Superior temporal gyrus (tissue), 1 donor: Measurements from ENCODE around the gene KBTBD13.
"Not testable (repeated sequence)": the region's sequence is repeated elsewhere in the genome, so short reads cannot be mapped to it uniquely, and the experiment has no call there.

Experiments used
- DNase-seq: peaks from one replicate; pipeline ENCODE4 v3.0.0-alpha.2; 2016; ENCODE audit errors: extremely low spot score

Gene KBTBD13

GRCh38 chr15:65088643-65089021 is 12.1 kb downstream of the KBTBD13 start:
- no peak for DNase-seq

- no peak for DNase-seq
Measured at GRCh38 chr15:65089206-65089824, 12.8 kb downstream of the KBTBD13 start.

- DNase-seq = no peak
Measured at GRCh38 chr15:65091946-65092770, 15.6 kb downstream of the KBTBD13 start.

- no peak for DNase-seq
Measured at GRCh38 chr15:65092911-65093792, 16.6 kb downstream of the KBTBD13 start.

- DNase-seq = not testable (repeated sequence)
Measured at GRCh38 chr15:65093793-65094170, 17.2 kb downstream of the KBTBD13 start.

GRCh38 chr15:65094294-65094995 is 17.9 kb downstream of the KBTBD13 start:
- DNase-seq = no peak

- no peak for DNase-seq
Measured at GRCh38 chr15:65095011-65095746, 18.6 kb downstream of the KBTBD13 start.

GRCh38 chr15:65095747-65096104 is 19.2 kb downstream of the KBTBD13 start:
- DNase-seq = no peak

GRCh38 chr15:65096481-65097385 is 20.2 kb downstream of the KBTBD13 start:
- no peak for DNase-seq

GRCh38 chr15:65097651-65098263 is 21.2 kb downstream of the KBTBD13 start:
- DNase-seq = no peak

GRCh38 chr15:65099336-65099735 is 22.8 kb downstream of the KBTBD13 start:
- DNase-seq = no peak

- not testable (repeated sequence) for DNase-seq
Measured at GRCh38 chr15:65099801-65100200, 23.3 kb downstream of the KBTBD13 start.

- DNase-seq = no peak
Measured at GRCh38 chr15:65100442-65100841, 23.9 kb downstream of the KBTBD13 start.

- peak; percentile 79 for DNase-seq
Measured at GRCh38 chr15:65101411-65101890, 24.9 kb downstream of the KBTBD13 start.

- DNase-seq = no peak
Measured at GRCh38 chr15:65101891-65102708, 25.6 kb downstream of the KBTBD13 start.

- no peak for DNase-seq
Measured at GRCh38 chr15:65102912-65103311, 26.4 kb downstream of the KBTBD13 start.

- no peak for DNase-seq
Measured at GRCh38 chr15:65105038-65105437, 28.5 kb downstream of the KBTBD13 start.

GRCh38 chr15:65106011-65106590 is 29.6 kb downstream of the KBTBD13 start:
- no peak for DNase-seq
